Loucy (cell line): ENCODE data around the gene LOXHD1.

Experiments used
- H2AFZ ChIP-seq: fragments of 200-600 bp; sonication (generic); 2 replicates; pipeline ENCODE4 v1.6.0; 2016; ENCODE audit warnings: antibody characterized with exemption, mild to moderate bottlenecking, low read length, moderate library complexity
- H3F3A ChIP-seq: fragments of 200-600 bp; 2 replicates; pipeline ENCODE4 v1.6.0; 2016; ENCODE audit warnings: antibody characterized with exemption, low read depth, mild to moderate bottlenecking
- H3K27me3 ChIP-seq: fragments of 200-600 bp; sonication (generic); 2 replicates; pipeline ENCODE4 v1.6.1; 2014; ENCODE audit warnings: low read length, mild to moderate bottlenecking; ENCODE audit not compliant: insufficient read depth, poor library complexity, severe bottlenecking
- H3K36me3 ChIP-seq: fragments of 200-600 bp; sonication (generic); 2 replicates; pipeline ENCODE4 v1.6.1; 2016; ENCODE audit warnings: low read length; ENCODE audit not compliant: insufficient read depth
- H3K4me1 ChIP-seq: fragments of 200-600 bp; sonication (generic); 2 replicates; pipeline ENCODE4 v1.5.1; 2014; ENCODE audit warnings: low read length, mild to moderate bottlenecking; ENCODE audit not compliant: insufficient read depth, poor library complexity, severe bottlenecking
- H3K4me2 ChIP-seq: fragments of 200-600 bp; sonication (generic); 2 replicates; pipeline ENCODE4 v1.6.0; 2014; ENCODE audit warnings: antibody characterized with exemption, low read length, low read depth, mild to moderate bottlenecking; ENCODE audit not compliant: poor library complexity, severe bottlenecking
- H3K4me3 ChIP-seq: fragments of 200-600 bp; sonication (generic); 2 replicates; pipeline ENCODE4 v1.5.1; 2014; ENCODE audit warnings: low read length, mild to moderate bottlenecking, mixed read lengths; ENCODE audit not compliant: poor library complexity, severe bottlenecking
- H3K79me2 ChIP-seq: fragments of 200-600 bp; sonication (generic); 2 replicates; pipeline ENCODE4 v1.6.1; 2014; ENCODE audit warnings: low read length; ENCODE audit not compliant: insufficient read depth
- H3K9ac ChIP-seq: fragments of 200-600 bp; sonication (generic); 2 replicates; pipeline ENCODE4 v1.6.0; 2014; ENCODE audit warnings: mild to moderate bottlenecking, low read depth, low read length, moderate library complexity; ENCODE audit not compliant: poor library complexity, severe bottlenecking
- H3K9me2 ChIP-seq: fragments of 200-600 bp; sonication (generic); replicated peaks from 2 replicates; pipeline ENCODE4 v1.6.1; 2016; ENCODE audit warnings: low read depth, low read length, mixed read lengths
- H3K9me3 ChIP-seq: fragments of 200-600 bp; sonication (generic); 2 replicates; pipeline ENCODE4 v1.6.1; 2014; ENCODE audit warnings: mild to moderate bottlenecking, antibody characterized with exemption, low read length, low read depth; ENCODE audit not compliant: insufficient read depth
- H4K20me1 ChIP-seq: fragments of 200-600 bp; sonication (generic); 2 replicates; pipeline ENCODE4 v1.6.0; 2014; ENCODE audit warnings: antibody characterized with exemption, low read length, mild to moderate bottlenecking; ENCODE audit not compliant: insufficient read depth, poor library complexity, severe bottlenecking
- EZH2phosphoT487 ChIP-seq: fragments of 200-600 bp; IDR thresholded peaks from 2 replicates; pipeline ENCODE4 v1.6.1; 2018; ENCODE audit warnings: antibody characterized with exemption, mild to moderate bottlenecking, moderate library complexity, borderline replicate concordance
- TF ChIP-seq, protein P1 (sequence below): fragments of 200-600 bp; sonication (generic); conservative IDR thresholded peaks from 2 replicates; pipeline ENCODE4 v1.5.1; 2014; ENCODE audit warnings: mild to moderate bottlenecking, antibody characterized with exemption, low read length

LOXHD1 gene

DNA sequence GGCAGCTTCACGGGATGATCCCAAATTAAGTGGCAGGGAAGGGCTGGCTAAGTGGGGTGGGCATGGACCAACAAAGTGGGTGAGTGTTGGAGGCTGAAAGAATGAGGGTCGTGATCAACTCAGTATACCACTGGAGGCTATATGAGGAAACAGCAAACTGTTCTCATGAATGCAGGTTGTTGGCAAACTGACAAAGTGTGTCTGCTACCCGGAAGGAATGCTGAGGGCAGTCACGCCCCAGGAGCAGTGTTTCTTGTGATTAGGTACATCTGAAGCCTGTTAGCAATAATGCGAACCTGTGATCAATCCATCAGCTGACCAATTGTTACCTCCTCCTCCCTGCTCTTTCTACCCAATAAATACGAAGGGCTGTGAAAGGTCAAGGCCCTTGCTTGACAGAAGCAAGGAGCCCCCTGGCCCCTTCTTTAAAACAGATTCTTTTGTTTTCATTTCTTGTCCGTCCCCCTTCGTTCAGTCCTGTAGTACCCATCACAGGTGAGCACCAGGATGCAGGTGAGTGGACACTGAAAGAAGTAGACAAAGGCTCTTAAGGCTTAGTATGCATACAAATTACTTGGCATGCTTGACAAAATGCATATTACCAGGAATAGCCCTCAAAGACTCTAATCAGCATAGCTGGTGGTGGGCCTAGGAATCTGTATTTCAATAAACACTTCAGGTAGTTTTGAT, 67.9 kb downstream of the LOXHD1 start:
- Histone ChIP-seq H4K20me1 (no peaks in the 10 kb centered on the region), H2AFZ (no peak overlapping the region), H3K9me3 (no peaks in the 10 kb centered on the region), H3K4me1 (no peaks in the 10 kb centered on the region), H3K9me2 (no peaks in the 10 kb centered on the region), H3K4me3 (no peak overlapping the region), H3K9ac (no peak overlapping the region), H3K27me3 (no peaks in the 10 kb centered on the region), H3K4me2 (no peak overlapping the region), H3K36me3 (no peaks in the 10 kb centered on the region), H3F3A (no peaks in the 10 kb centered on the region), H3K79me2 (no peaks in the 10 kb centered on the region)
- TF ChIP-seq EZH2phosphoT487 = no peak
- TF ChIP-seq, protein P1, sequence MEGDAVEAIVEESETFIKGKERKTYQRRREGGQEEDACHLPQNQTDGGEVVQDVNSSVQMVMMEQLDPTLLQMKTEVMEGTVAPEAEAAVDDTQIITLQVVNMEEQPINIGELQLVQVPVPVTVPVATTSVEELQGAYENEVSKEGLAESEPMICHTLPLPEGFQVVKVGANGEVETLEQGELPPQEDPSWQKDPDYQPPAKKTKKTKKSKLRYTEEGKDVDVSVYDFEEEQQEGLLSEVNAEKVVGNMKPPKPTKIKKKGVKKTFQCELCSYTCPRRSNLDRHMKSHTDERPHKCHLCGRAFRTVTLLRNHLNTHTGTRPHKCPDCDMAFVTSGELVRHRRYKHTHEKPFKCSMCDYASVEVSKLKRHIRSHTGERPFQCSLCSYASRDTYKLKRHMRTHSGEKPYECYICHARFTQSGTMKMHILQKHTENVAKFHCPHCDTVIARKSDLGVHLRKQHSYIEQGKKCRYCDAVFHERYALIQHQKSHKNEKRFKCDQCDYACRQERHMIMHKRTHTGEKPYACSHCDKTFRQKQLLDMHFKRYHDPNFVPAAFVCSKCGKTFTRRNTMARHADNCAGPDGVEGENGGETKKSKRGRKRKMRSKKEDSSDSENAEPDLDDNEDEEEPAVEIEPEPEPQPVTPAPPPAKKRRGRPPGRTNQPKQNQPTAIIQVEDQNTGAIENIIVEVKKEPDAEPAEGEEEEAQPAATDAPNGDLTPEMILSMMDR = no peak

GRCh38 chr18:46587600-46587999, 69.4 kb downstream of the LOXHD1 start:
- Histone ChIP-seq H4K20me1 (no peaks in the 10 kb centered on the region), H3K36me3 (no peaks in the 10 kb centered on the region), H3K27me3 (no peaks in the 10 kb centered on the region), H3K4me1 (no peaks in the 10 kb centered on the region), H3K9me2 (no peaks in the 10 kb centered on the region), H3F3A (no peaks in the 10 kb centered on the region), H3K4me2 (no peak overlapping the region), H3K79me2 (no peaks in the 10 kb centered on the region), H3K9me3 (no peaks in the 10 kb centered on the region), H2AFZ (no peak overlapping the region), H3K9ac (no peak overlapping the region), H3K4me3 (no peak overlapping the region)
- TF ChIP-seq, protein P1 = no peak
- no peak for TF ChIP-seq EZH2phosphoT487

GRCh38 chr18:46583711-46584110, 73.3 kb downstream of the LOXHD1 start:
- TF ChIP-seq, protein P1 = no peak
- no peak for TF ChIP-seq EZH2phosphoT487
- H3K4me2 ChIP-seq = no peak overlapping the region
- no peak overlapping the region for H3K4me3 ChIP-seq
- H3K36me3 ChIP-seq = no peaks in the 10 kb centered on the region
- no peak overlapping the region for H2AFZ ChIP-seq
- H4K20me1 ChIP-seq = no peaks in the 10 kb centered on the region
- no peaks in the 10 kb centered on the region for H3K4me1 ChIP-seq
- H3K9me2 ChIP-seq = no peaks in the 10 kb centered on the region
- H3F3A ChIP-seq = no peaks in the 10 kb centered on the region
- no peak overlapping the region for H3K9ac ChIP-seq
- H3K9me3 ChIP-seq = peaks cover 6% of the 10 kb centered on the region; the same call in 1 of the 2 replicates
- no peaks in the 10 kb centered on the region for H3K79me2 ChIP-seq
- no peaks in the 10 kb centered on the region for H3K27me3 ChIP-seq
